HepG2 (cell line): ENCODE results near the gene STK36. TPM values are rescaled to one million over a fixed set of nuclear protein-coding genes. Genes with fewer than 3 reads are reported as not detected.
A peak's percentile ranks its signal among the peaks of the same experiment; 100 is the strongest.

Source experiments
- ADNP ChIP-seq: sonication (generic); formaldehyde crosslinking; IDR thresholded peaks from 2 replicates; pipeline ENCODE4 v1.4.0; 2020; ENCODE audit warnings: missing genetic modification reagents
- BATF2 ChIP-seq: sonication (generic); formaldehyde crosslinking; IDR thresholded peaks from 2 replicates; pipeline ENCODE4 v1.8.0; 2022; ENCODE audit warnings: mild to moderate bottlenecking, missing genetic modification reagents, moderate library complexity
- CREM ChIP-seq, 2 experiments: sonication (generic) in 1 of 2; formaldehyde crosslinking in 1 of 2; IDR thresholded peaks; 2 replicates each; pipeline versions ENCODE4 v1.4.0 to v1.6.1; 2016 to 2020; ENCODE audit warnings: antibody characterized with exemption in 1 of 2, mild to moderate bottlenecking in 1 of 2, missing genetic modification reagents in 1 of 2
- DNMT1 ChIP-seq: sonication (generic); formaldehyde crosslinking; IDR thresholded peaks from 2 replicates; pipeline ENCODE4 v1.5.1; 2020; ENCODE audit warnings: mild to moderate bottlenecking, missing genetic modification reagents
- FOXA3 ChIP-seq: IDR thresholded peaks from 2 replicates; pipeline ENCODE4 v1.6.1; 2016; ENCODE audit warnings: missing genetic modification reagents, missing compliant biosample characterization
- FOXJ3 ChIP-seq: sonication (generic); formaldehyde crosslinking; IDR thresholded peaks from 2 replicates; pipeline ENCODE4 v1.4.0; 2020; ENCODE audit warnings: missing genetic modification reagents, mild to moderate bottlenecking, borderline replicate concordance
- HDAC2 ChIP-seq: sonication (generic); formaldehyde crosslinking; IDR thresholded peaks from 2 replicates; pipeline ENCODE4 v1.4.0; 2020; ENCODE audit warnings: missing genetic modification reagents
- HOMEZ ChIP-seq: IDR thresholded peaks from 2 replicates; pipeline ENCODE4 v1.6.1; 2016; ENCODE audit warnings: low read depth
- MAFK ChIP-seq, 2 experiments: IDR thresholded peaks in 1 of 2; conservative IDR thresholded peaks in 1 of 2; 2 replicates each; pipeline ENCODE4 v1.6.1; 2011; ENCODE audit warnings: improper control_type of control experiment in 2 of 2, low read length in 2 of 2
- MXI1 ChIP-seq: IDR thresholded peaks from 3 replicates; pipeline ENCODE4 v1.6.1; 2012; ENCODE audit warnings: low read depth, low read length, inconsistent platforms, borderline replicate concordance
- NFE2L2 ChIP-seq: fragments of 150-350 bp; IDR thresholded peaks from 2 replicates; pipeline ENCODE4 v1.6.1; 2014; ENCODE audit warnings: low read length
- SNRNP70 ChIP-seq: fragments of 200-400 bp; formaldehyde crosslinking; IDR thresholded peaks from 2 replicates; pipeline ENCODE4 v1.6.1; 2017; ENCODE audit warnings: mild to moderate bottlenecking, low read depth, low read length, moderate library complexity
- TARDBP ChIP-seq: sonication (generic); formaldehyde crosslinking; IDR thresholded peaks from 2 replicates; pipeline ENCODE4 v1.8.0; 2022; ENCODE audit warnings: mild to moderate bottlenecking, missing genetic modification reagents
- ZBTB1 ChIP-seq: sonication (generic); formaldehyde crosslinking; IDR thresholded peaks from 2 replicates; pipeline ENCODE4 v1.4.0; 2020; ENCODE audit warnings: missing genetic modification reagents, borderline replicate concordance
- ZBTB46 ChIP-seq: sonication (generic); formaldehyde crosslinking; IDR thresholded peaks from 2 replicates; pipeline ENCODE4 v1.4.0; 2020; ENCODE audit warnings: mild to moderate bottlenecking, missing genetic modification reagents, borderline replicate concordance
- ZFAT ChIP-seq: sonication (generic); formaldehyde crosslinking; conservative IDR thresholded peaks from 2 replicates; pipeline ENCODE4 v1.8.1; 2023; ENCODE audit warnings: missing genetic modification reagents, inconsistent platforms
- ZFP1 ChIP-seq: IDR thresholded peaks from 2 replicates; pipeline ENCODE4 v1.6.1; 2016
- ZNF446 ChIP-seq: sonication (generic); formaldehyde crosslinking; IDR thresholded peaks from 2 replicates; pipeline ENCODE4 v1.5.0; 2020; ENCODE audit warnings: mild to moderate bottlenecking, missing genetic modification reagents
- ZNF569 ChIP-seq: sonication (generic); formaldehyde crosslinking; IDR thresholded peaks from 2 replicates; pipeline ENCODE4 v1.5.0; 2020; ENCODE audit warnings: mild to moderate bottlenecking, missing genetic modification reagents, moderate library complexity, borderline replicate concordance
- ZNF619 ChIP-seq: sonication (generic); formaldehyde crosslinking; IDR thresholded peaks from 2 replicates; pipeline ENCODE4 v1.4.0; 2020; ENCODE audit warnings: mild to moderate bottlenecking, missing genetic modification reagents
- ZNF629 ChIP-seq: sonication (generic); formaldehyde crosslinking; conservative IDR thresholded peaks from 2 replicates; pipeline ENCODE4 v1.5.0; 2020; ENCODE audit warnings: missing genetic modification reagents
- ZNF788 ChIP-seq: sonication (generic); formaldehyde crosslinking; IDR thresholded peaks from 2 replicates; pipeline ENCODE4 v1.5.0; 2020; ENCODE audit warnings: mild to moderate bottlenecking, missing genetic modification reagents, borderline replicate concordance
- ZSCAN5A ChIP-seq: sonication (generic); formaldehyde crosslinking; IDR thresholded peaks from 2 replicates; pipeline ENCODE4 v1.8.0; 2022; ENCODE audit warnings: mild to moderate bottlenecking, missing genetic modification reagents, borderline replicate concordance
- polyA plus RNA-seq, 8 experiments: library from polyadenylated mRNA; depleted of rRNA in 3 of 8; stranded (reverse) in 7 of 8; unstranded in 1 of 8; fragments of >200 nt; fragmentation: Illumina TruSeq in 4 of 8; extraction: Trizol in 4 of 8; gene quantifications; 2 replicates each; pipeline versions ENCODE4 v1.2.1 to v1.2.3, GENCODE V29; 2011 to 2016; ENCODE audit warnings: low read depth in 4 of 8, missing spikeins in 1 of 8, mixed read lengths in 1 of 8; ENCODE audit not compliant: insufficient read depth in 1 of 8
- total RNA-seq, 5 experiments: library from RNA; depleted of rRNA; stranded (reverse); fragments of >200 nt; fragmentation: Illumina TruSeq; extraction: Trizol; gene quantifications; 2 replicates each; pipeline ENCODE4 v1.2.3, GENCODE V29; 2016; ENCODE audit warnings: low read depth in 1 of 5
- TF ChIP-seq, protein P1 (sequence below): IDR thresholded peaks from 2 replicates; pipeline ENCODE4 v1.6.1; 2016; ENCODE audit warnings: low read depth, control low read depth

STK36 gene
- total and polyA plus RNA-seq, 2 of the 13 experiments (the other 11 are each of a cell fraction or from before 2014, with no cell fraction given) = 45.9 to 83.5 TPM

GRCh38 chr2:218748741-218749441 is 77.0 kb downstream of the STK36 start (continued):
- TF ChIP-seq, protein P1, sequence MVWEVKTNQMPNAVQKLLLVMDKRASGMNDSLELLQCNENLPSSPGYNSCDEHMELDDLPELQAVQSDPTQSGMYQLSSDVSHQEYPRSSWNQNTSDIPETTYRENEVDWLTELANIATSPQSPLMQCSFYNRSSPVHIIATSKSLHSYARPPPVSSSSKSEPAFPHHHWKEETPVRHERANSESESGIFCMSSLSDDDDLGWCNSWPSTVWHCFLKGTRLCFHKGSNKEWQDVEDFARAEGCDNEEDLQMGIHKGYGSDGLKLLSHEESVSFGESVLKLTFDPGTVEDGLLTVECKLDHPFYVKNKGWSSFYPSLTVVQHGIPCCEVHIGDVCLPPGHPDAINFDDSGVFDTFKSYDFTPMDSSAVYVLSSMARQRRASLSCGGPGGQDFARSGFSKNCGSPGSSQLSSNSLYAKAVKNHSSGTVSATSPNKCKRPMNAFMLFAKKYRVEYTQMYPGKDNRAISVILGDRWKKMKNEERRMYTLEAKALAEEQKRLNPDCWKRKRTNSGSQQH (CRISPR knock-in tag) = 0 out of 2 replicates have a peak, but pooled peaks have one; percentile 75
- TF ChIP-seq CREM (IDR thresholded peaks at IDR 0.05) (peak; percentile 53; the same call in 1 of the 2 replicates), CREM (CRISPR knock-in tag; IDR thresholded peaks at IDR 0.05) (no peak), ZNF629 (CRISPR knock-in tag) (no peak), FOXJ3 (CRISPR knock-in tag) (peak; percentile 45; the same call in 1 of the 2 replicates), ZBTB46 (CRISPR knock-in tag) (no peak), ZNF619 (CRISPR knock-in tag) (no peak), HDAC2 (CRISPR knock-in tag) (peak; percentile 88), SNRNP70 (no peak), TARDBP (no peak), MXI1 (peak; percentile 85; the same call in 1 of the 3 replicates), ZFAT (no peak), ZNF569 (CRISPR knock-in tag) (no peak), ADNP (CRISPR knock-in tag) (no peak), ZFP1 (peak; percentile 50; the same call in 1 of the 2 replicates), DNMT1 (CRISPR knock-in tag) (no peak), HOMEZ (peak; percentile 75), ZNF788 (CRISPR knock-in tag) (peak; percentile 79; the same call in 1 of the 2 replicates), FOXA3 (peak; percentile 82), ZBTB1 (CRISPR knock-in tag) (no peak), NFE2L2 (no peak), ZSCAN5A (no peak), BATF2 (CRISPR knock-in tag) (no peak), ZNF446 (CRISPR knock-in tag) (no peak), MAFK (conservative IDR thresholded peaks at IDR 0.05 in 1 of 2, IDR thresholded peaks at IDR 0.05 in 1 of 2; ENCODE audit: low read length in 2 of 2) (no peak)
